GM12874 (cell line): Measurements from ENCODE around the gene NLRP1.

ENCODE experiments used
- CTCF ChIP-seq: IDR thresholded peaks from 2 replicates; pipeline ENCODE4 v1.5.1; 2011; ENCODE audit warnings: low read depth, mild to moderate bottlenecking, control low read depth, low read length, moderate library complexity; ENCODE audit not compliant: insufficient read depth

The NLRP1 gene

GRCh38 chr17:5508810-5509209 is 75.5 kb downstream of the NLRP1 start:
- no peak for TF ChIP-seq CTCF

- TF ChIP-seq CTCF: no peak
Measured at GRCh38 chr17:5506307-5506706, 78.0 kb downstream of the NLRP1 start.

DNA sequence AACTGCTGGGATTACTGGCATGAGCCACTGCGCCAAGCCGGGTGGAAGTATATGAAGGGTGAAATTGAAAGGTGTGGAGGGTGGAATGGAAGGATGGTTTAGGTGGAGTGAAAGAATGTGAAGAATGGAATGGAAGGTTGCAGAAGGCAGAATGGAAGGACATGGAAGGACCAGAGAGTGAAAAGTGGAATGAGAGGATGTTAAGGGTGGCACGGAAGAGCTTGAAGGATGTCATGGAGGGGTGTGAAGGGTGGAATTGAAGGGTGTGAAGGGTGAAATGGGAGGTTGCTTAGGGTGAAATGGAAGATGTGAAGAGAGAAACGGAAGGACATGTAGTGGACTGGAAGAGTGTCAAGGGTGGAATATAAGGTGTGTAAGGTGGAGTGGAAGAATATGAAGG is 81.8 kb downstream of the NLRP1 start:
- no peak for TF ChIP-seq CTCF

DNA sequence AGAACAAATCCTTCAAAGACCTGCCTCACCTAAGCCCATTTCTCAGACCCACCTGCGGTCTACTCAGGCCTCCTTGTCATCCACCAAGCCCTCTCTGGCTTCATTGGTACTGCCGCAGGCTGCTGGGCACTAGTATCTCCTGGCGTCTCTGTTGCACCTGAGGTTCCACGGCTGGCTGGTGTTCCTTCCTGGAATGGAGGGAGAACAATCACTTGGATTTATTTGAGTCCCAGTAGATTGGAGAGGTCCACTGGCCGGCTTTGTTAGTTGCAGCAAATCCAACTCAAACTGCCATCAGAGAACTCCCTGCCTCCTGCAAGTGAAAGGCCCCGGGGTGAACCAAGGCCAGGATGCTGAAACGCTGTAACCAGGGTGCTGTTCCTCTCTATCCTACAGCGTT is 82.6 kb downstream of the NLRP1 start:
- no peak for TF ChIP-seq CTCF

DNA sequence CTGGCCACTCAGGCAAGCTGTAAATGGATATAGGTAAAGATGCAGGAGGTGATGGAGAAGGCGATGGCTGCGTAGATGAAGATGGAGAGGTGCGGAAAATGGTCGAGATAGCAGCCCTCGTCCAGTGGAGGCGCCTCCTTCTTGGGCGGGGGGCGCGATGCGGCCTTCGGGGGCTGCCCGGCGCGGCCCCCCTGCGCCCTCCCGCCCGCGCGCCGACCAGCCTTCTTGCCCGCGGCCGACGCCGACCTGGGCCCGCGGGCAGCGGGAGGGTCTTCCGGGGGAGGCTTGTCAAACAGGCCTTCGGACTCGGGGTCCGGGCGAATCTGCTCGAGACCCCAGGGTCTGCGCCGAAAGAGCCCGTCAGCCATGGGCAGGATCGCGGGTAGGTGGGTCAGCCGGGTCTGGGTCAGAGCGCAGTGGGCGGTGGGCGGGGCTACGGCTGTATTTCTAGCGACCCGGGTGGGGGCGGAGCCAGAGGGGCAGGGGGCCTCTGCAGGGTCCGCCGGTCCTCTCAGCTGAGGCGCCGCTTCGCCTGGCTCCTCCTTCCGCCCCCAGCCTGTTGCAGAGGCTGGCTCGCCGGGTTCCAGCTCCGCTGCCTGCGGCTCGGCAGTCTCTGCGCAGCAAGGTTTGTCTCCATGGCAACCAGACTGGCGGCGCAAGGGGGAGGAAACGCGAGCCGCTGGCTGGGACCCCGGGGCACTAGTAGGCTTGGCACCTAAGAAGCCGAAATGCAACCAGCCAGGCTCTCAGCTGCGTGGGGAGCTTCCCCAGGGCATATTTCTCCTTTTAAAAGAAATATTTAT is 83.5 kb downstream of the NLRP1 start:
- TF ChIP-seq CTCF: no peak

DNA sequence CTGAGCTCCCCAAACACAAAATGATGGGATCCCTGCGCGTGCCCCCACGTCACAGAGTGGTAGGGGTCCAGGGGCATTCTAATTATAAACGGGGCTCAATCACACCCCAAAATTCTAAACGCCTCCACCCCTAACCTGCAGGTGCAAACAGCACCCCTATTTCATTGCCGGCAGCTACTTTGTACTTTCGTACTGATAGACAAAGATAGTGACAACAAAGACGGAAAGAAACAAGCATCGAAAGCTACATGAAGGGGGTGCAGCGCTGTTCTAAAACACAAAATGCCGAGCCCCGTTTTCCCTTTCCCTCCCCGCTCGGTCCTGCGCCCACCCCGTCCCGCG is 84.1 kb downstream of the NLRP1 start:
- no peak for TF ChIP-seq CTCF

- TF ChIP-seq CTCF: no peak
Measured at GRCh38 chr17:5499476-5500231, 84.7 kb downstream of the NLRP1 start.
